HG03439 (cell line): ENCODE data around the gene NMRAL1.

Experiments used
- ATAC-seq: cut with Tn5 transposase; IDR thresholded peaks from one replicate; pipeline ENCODE4 v1.9.1; 2021; ENCODE audit warnings: mild to moderate bottlenecking, moderate library complexity; ENCODE audit not compliant: unreplicated experiment

The NMRAL1 gene

GRCh38 chr16:4426722-4427372 is 47.6 kb downstream of the NMRAL1 start:
- no peak for ATAC-seq

- peak; percentile 22 for ATAC-seq
Observed at GRCh38 chr16:4426021-4426684, 48.3 kb downstream of the NMRAL1 start.

GRCh38 chr16:4425378-4426020 is 48.9 kb downstream of the NMRAL1 start, which contains the start of gene DNAJA3:
DNAJA3 (plus strand) TSS chr16:4425868; CDS start chr16:4425882, 14 bp downstream.
- ATAC-seq = peak; percentile 90

- no peak for ATAC-seq
Observed at GRCh38 chr16:4420505-4421105, 53.8 kb downstream of the NMRAL1 start.

GRCh38 chr16:4419402-4419959 is 54.9 kb downstream of the NMRAL1 start:
- no peak for ATAC-seq

GRCh38 chr16:4416200-4417032 is 58.0 kb downstream of the NMRAL1 start, which contains the start of gene CORO7:
CORO7 (minus strand) TSS chr16:4416596; CDS start chr16:4416518, 78 bp downstream.
- ATAC-seq = peak; percentile 64

- peak; percentile 11 for ATAC-seq
Observed at GRCh38 chr16:4415538-4416199, 58.8 kb downstream of the NMRAL1 start.

GRCh38 chr16:4414187-4414917 is 60.1 kb downstream of the NMRAL1 start:
- peak; percentile 60 for ATAC-seq

GRCh38 chr16:4412854-4413253 is 61.6 kb downstream of the NMRAL1 start:
- no peak for ATAC-seq

- ATAC-seq = no peak
Observed at GRCh38 chr16:4412159-4412558, 62.3 kb downstream of the NMRAL1 start.
